Osteoblast (primary cell): ENCODE data around the gene CDT1. TPM values are rescaled to one million over a fixed set of nuclear protein-coding genes. Genes with fewer than 3 reads are reported as not detected.

Experiments
- DNase-seq: peaks from one replicate; pipeline ENCODE4 v3.0.0; 2011; ENCODE audit warnings: low spot score, mixed read lengths; ENCODE audit not compliant: insufficient read length; ENCODE audit errors: missing footprints
- H2AFZ ChIP-seq: 2 replicates; pipeline ENCODE4 v1.6.0; 2011; ENCODE audit warnings: mild to moderate bottlenecking, low read length
- H3K27ac ChIP-seq: 2 replicates; pipeline ENCODE4 v1.5.1; 2011; ENCODE audit warnings: mild to moderate bottlenecking, low read depth, low read length, moderate library complexity
- H3K27me3 ChIP-seq: 2 replicates; pipeline ENCODE4 v1.6.0; 2012; ENCODE audit warnings: mild to moderate bottlenecking, control low read depth, inconsistent platforms, low read length, moderate library complexity; ENCODE audit not compliant: insufficient read depth
- H3K36me3 ChIP-seq: 2 replicates; pipeline ENCODE4 v1.5.1; 2011; ENCODE audit warnings: mild to moderate bottlenecking, low read length, control low read depth, moderate library complexity; ENCODE audit not compliant: insufficient read depth
- H3K4me1 ChIP-seq: 2 replicates; pipeline ENCODE4 v1.5.1; 2011; ENCODE audit warnings: mild to moderate bottlenecking, low read length, control low read depth, moderate library complexity; ENCODE audit not compliant: insufficient read depth
- H3K4me2 ChIP-seq: 2 replicates; pipeline ENCODE4 v1.6.0; 2011; ENCODE audit warnings: mild to moderate bottlenecking, low read length; ENCODE audit not compliant: insufficient read depth
- H3K4me3 ChIP-seq: fragments of 200-600 bp; sonication (generic); 3 replicates; pipeline ENCODE4 v1.5.1; 2012; ENCODE audit warnings: mild to moderate bottlenecking, low read length, inconsistent platforms; ENCODE audit not compliant: insufficient read depth
- H3K79me2 ChIP-seq: 2 replicates; pipeline ENCODE4 v1.6.0; 2012; ENCODE audit warnings: mild to moderate bottlenecking, low read length, control low read depth, inconsistent platforms; ENCODE audit not compliant: insufficient read depth
- H3K9me3 ChIP-seq: 2 replicates; pipeline ENCODE4 v1.5.1; 2011; ENCODE audit warnings: low read depth, low read length, control low read depth
- H4K20me1 ChIP-seq: 2 replicates; pipeline ENCODE4 v1.6.0; 2012; ENCODE audit warnings: mild to moderate bottlenecking, low read length, control low read depth; ENCODE audit not compliant: insufficient read depth
- CTCF ChIP-seq: IDR thresholded peaks from 2 replicates; pipeline ENCODE4 v1.5.1; 2011; ENCODE audit warnings: mild to moderate bottlenecking, low read depth, low read length, moderate library complexity; ENCODE audit errors: extremely low read depth
- total RNA-seq: library from RNA; depleted of rRNA; stranded (reverse); fragments of >200 nt; gene quantifications from 2 replicates; pipeline ENCODE4 v1.2.3, GENCODE V29; 2012

The CDT1 gene
- total RNA-seq, 1 donor = 2.9 TPM

- H4K20me1 ChIP-seq = peaks cover 61% of the 10 kb centered on the region
- no peaks in the 10 kb centered on the region for H3K9me3 ChIP-seq
- peak overlapping the region; percentile 73 for H3K27ac ChIP-seq
- TF ChIP-seq CTCF = no peak
- peak; percentile 99 for DNase-seq
- H3K4me3 ChIP-seq = peak overlapping the region; percentile 82
- H2AFZ ChIP-seq = no peak overlapping the region
- H3K36me3 ChIP-seq = no peaks in the 10 kb centered on the region
- H3K4me2 ChIP-seq = peak overlapping the region; percentile 88
- no peaks in the 10 kb centered on the region for H3K27me3 ChIP-seq
- peaks cover 68% of the 10 kb centered on the region for H3K79me2 ChIP-seq
- H3K4me1 ChIP-seq = peaks cover 42% of the 10 kb centered on the region
These were observed 20.9 kb upstream of the CDT1 start for GRCh38 chr16:88782454-88783390.

GRCh38 chr16:88783391-88784073 is 20.1 kb upstream of the CDT1 start:
- Histone ChIP-seq H3K4me1 (peaks cover 42% of the 10 kb centered on the region), H4K20me1 (peaks cover 53% of the 10 kb centered on the region), H3K27ac (peak overlapping the region; percentile 73), H3K36me3 (no peaks in the 10 kb centered on the region), H3K79me2 (peaks cover 60% of the 10 kb centered on the region), H2AFZ (peak overlapping the region; percentile 26), H3K9me3 (no peaks in the 10 kb centered on the region), H3K4me2 (peak overlapping the region; percentile 88), H3K4me3 (peak overlapping the region; percentile 82), H3K27me3 (no peaks in the 10 kb centered on the region)
- no peak for TF ChIP-seq CTCF
- peak; percentile 93 for DNase-seq

- H3K79me2 ChIP-seq = peaks cover 52% of the 10 kb centered on the region
- DNase-seq = peak; percentile 95
- H3K27ac ChIP-seq = peak overlapping the region; percentile 73
- H3K9me3 ChIP-seq = no peaks in the 10 kb centered on the region
- H3K36me3 ChIP-seq = no peaks in the 10 kb centered on the region
- peaks cover 42% of the 10 kb centered on the region for H3K4me1 ChIP-seq
- H3K4me2 ChIP-seq = peak overlapping the region; percentile 88
- peaks cover 46% of the 10 kb centered on the region for H4K20me1 ChIP-seq
- TF ChIP-seq CTCF = peak; percentile 48
- H3K4me3 ChIP-seq = peak overlapping the region; percentile 82
- H3K27me3 ChIP-seq = no peaks in the 10 kb centered on the region
- H2AFZ ChIP-seq = no peak overlapping the region
These were observed 19.3 kb upstream of the CDT1 start for GRCh38 chr16:88784074-88784855.
